CD1c-positive myeloid dendritic cell (primary cell): ENCODE data around the gene NPEPPS.
"Not testable (repeated sequence)": the region's sequence is repeated elsewhere in the genome, so short reads cannot be mapped to it uniquely, and the experiment has no call there.

Experiments used
- DNase-seq: peaks from one replicate; pipeline ENCODE4 v3.0.0-alpha.2; 2016; ENCODE audit errors: extremely low spot score

NPEPPS gene

GRCh38 chr17:47560517-47561043 lies 29.7 kb downstream of the NPEPPS start:
- not testable (repeated sequence) for DNase-seq

- not testable (repeated sequence) for DNase-seq
These were observed 30.9 kb downstream of the NPEPPS start for GRCh38 chr17:47561698-47562405.

- not testable (repeated sequence) for DNase-seq
These were observed 31.4 kb downstream of the NPEPPS start for GRCh38 chr17:47562406-47562705.

GRCh38 chr17:47567261-47567660 lies 36.4 kb downstream of the NPEPPS start:
- DNase-seq: not testable (repeated sequence)

GRCh38 chr17:47572561-47572960 lies 41.7 kb downstream of the NPEPPS start:
- not testable (repeated sequence) for DNase-seq

- not testable (repeated sequence) for DNase-seq
These were observed 51.5 kb downstream of the NPEPPS start for GRCh38 chr17:47582416-47582815.

GRCh38 chr17:47586378-47587055 lies 55.6 kb downstream of the NPEPPS start:
- DNase-seq: not testable (repeated sequence)

GRCh38 chr17:47593522-47593921 lies 62.6 kb downstream of the NPEPPS start:
- not testable (repeated sequence) for DNase-seq

GRCh38 chr17:47603830-47604597 lies 73.1 kb downstream of the NPEPPS start:
- DNase-seq: no peak

- no peak for DNase-seq
These were observed 73.7 kb downstream of the NPEPPS start for GRCh38 chr17:47604598-47604927.

GRCh38 chr17:47605011-47605410 lies 74.1 kb downstream of the NPEPPS start:
- no peak for DNase-seq

- no peak for DNase-seq
These were observed 76.6 kb downstream of the NPEPPS start for GRCh38 chr17:47607481-47607880.

- DNase-seq: no peak
These were observed 80.8 kb downstream of the NPEPPS start for GRCh38 chr17:47611372-47612350.

GRCh38 chr17:47615766-47616424 lies 85.0 kb downstream of the NPEPPS start:
- DNase-seq: peak; percentile 73

GRCh38 chr17:47618410-47618809 lies 87.5 kb downstream of the NPEPPS start:
- no peak for DNase-seq

GRCh38 chr17:47620503-47621245 lies 89.8 kb downstream of the NPEPPS start:
- DNase-seq: no peak

GRCh38 chr17:47621293-47622179 lies 90.6 kb downstream of the NPEPPS start:
- DNase-seq: no peak

- DNase-seq: no peak
These were observed 91.3 kb downstream of the NPEPPS start for GRCh38 chr17:47622180-47622549.

- no peak for DNase-seq
These were observed 93.8 kb downstream of the NPEPPS start for GRCh38 chr17:47624727-47625068.
